ENCODE data around the gene CBLB. TPM values are rescaled to one million over a fixed set of nuclear protein-coding genes. Genes with fewer than 3 reads are reported as not detected.

CBLB gene
- total and polyA plus RNA-seq, 10 donors: 13.8 to 138 (median 67.5) TPM

DNA sequence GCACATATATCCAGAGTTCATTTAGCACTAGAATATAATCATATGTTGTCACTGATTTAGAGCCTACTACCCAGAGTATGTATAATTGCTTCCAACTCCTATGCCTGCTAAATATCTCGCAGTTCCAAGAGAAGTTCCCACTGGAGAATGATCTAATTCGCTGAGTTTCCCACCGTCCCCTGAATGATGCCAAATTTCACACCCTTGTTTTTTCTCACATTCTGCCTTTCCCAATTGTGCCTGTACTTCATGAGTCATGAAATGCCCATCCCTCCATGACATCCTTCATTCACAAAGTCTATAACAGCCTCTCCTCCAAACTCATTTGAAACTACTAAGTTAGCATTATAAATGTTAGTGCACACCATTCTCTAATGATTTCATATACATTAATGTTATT lies 177.2 kb downstream of the CBLB start:
- intact Hi-C loops (cut with DNase I; ENCODE audit: low total_unique reads): loop anchor here (5.0 kb wide), 1 partner anchor 916 kb away; no protein-coding TSS in a partner anchor
- H3K27ac ChIP-seq: no peak overlapping the region
- H3K4me3 ChIP-seq: no peak overlapping the region
- peaks cover 0 to 36% (median 7%) of the 10 kb centered on the region in 6 donors for H3K36me3 ChIP-seq
- no peak for DNase-seq
- 87 to 99% (median 95%) methylated on average over 3 of the region's 3 CpGs for WGBS, 5 donors
- peaks cover 0 to 26% (median 1%) of the 10 kb centered on the region in 6 donors for H3K4me1 ChIP-seq
- no peak for TF ChIP-seq POLR2AphosphoS5 (IDR thresholded peaks at IDR 0.05)
- no peak for TF ChIP-seq POLR2A (IDR thresholded peaks at IDR 0.05)
- TF ChIP-seq, protein P1, sequence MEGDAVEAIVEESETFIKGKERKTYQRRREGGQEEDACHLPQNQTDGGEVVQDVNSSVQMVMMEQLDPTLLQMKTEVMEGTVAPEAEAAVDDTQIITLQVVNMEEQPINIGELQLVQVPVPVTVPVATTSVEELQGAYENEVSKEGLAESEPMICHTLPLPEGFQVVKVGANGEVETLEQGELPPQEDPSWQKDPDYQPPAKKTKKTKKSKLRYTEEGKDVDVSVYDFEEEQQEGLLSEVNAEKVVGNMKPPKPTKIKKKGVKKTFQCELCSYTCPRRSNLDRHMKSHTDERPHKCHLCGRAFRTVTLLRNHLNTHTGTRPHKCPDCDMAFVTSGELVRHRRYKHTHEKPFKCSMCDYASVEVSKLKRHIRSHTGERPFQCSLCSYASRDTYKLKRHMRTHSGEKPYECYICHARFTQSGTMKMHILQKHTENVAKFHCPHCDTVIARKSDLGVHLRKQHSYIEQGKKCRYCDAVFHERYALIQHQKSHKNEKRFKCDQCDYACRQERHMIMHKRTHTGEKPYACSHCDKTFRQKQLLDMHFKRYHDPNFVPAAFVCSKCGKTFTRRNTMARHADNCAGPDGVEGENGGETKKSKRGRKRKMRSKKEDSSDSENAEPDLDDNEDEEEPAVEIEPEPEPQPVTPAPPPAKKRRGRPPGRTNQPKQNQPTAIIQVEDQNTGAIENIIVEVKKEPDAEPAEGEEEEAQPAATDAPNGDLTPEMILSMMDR (IDR thresholded peaks at IDR 0.05 in 8 of 11, conservative IDR thresholded peaks at IDR 0.05 in 3 of 11): no peak
- H3K27me3 ChIP-seq (replicated peaks in 1 of 7): no peaks in the 10 kb centered on the region
- no peaks in the 10 kb centered on the region for H3K9me3 ChIP-seq

DNA sequence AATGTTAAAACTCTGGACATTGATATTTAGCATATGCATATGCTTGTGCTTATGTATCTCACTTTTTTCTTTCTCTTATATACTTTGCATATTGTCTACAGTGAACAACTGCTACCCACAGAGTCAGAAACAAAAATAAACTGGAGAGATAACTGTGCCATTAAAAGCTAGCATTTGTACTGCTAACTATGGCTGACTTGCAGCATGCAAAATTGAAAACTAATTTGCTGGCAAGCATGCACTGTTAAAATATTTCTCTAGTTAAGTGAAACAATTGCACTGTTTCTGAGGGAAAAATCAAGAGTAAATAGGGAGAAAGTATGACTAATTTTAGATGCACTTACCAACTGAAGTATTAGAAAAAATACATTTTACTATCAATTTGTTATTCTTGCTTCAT lies 177.8 kb downstream of the CBLB start:
- Histone ChIP-seq H3K9me3 (no peaks in the 10 kb centered on the region), H3K36me3 (peaks cover 0 to 36% (median 7%) of the 10 kb centered on the region in 6 donors), H3K4me3 (no peak overlapping the region), H3K4me1 (peaks cover 0 to 32% (median 4%) of the 10 kb centered on the region in 6 donors), H3K27me3 (replicated peaks in 1 of 7) (no peaks in the 10 kb centered on the region), H3K27ac (no peak overlapping the region)
- DNase-seq: no peak
- TF ChIP-seq, protein P1 (IDR thresholded peaks at IDR 0.05 in 8 of 11, conservative IDR thresholded peaks at IDR 0.05 in 3 of 11): no peak
- no peak for TF ChIP-seq POLR2A (IDR thresholded peaks at IDR 0.05)
- no peak for TF ChIP-seq POLR2AphosphoS5 (IDR thresholded peaks at IDR 0.05)
- intact Hi-C loops (cut with DNase I; ENCODE audit: low total_unique reads): loop anchor here (5.0 kb wide), 1 partner anchor 916 kb away; no protein-coding TSS in a partner anchor

DNA sequence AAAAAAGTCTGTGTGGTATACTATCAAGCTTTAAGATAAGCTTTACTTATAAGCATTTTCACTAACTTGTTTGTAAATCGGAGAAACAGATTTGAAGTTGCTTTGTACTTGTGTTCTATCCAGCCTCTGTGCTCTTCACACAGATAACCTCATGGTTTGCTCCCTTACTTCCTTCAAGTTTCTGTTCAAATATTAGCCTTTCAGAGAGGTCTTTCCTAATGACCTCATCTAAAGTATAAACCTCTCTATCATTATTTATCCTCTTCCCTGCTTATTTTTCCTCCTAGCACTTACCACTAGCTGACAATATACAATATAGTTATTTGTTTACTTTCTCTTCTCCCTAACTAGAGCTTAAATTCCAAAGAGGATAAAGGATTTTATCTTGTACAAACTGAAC lies 180.0 kb downstream of the CBLB start:
- Histone ChIP-seq H3K27ac (no peak overlapping the region), H3K27me3 (replicated peaks in 1 of 7) (no peaks in the 10 kb centered on the region), H3K4me3 (no peak overlapping the region), H3K36me3 (peaks cover 0 to 51% (median 9%) of the 10 kb centered on the region in 6 donors), H3K4me1 (peaks cover 0 to 33% (median 5%) of the 10 kb centered on the region in 6 donors), H3K9me3 (no peaks in the 10 kb centered on the region)
- intact Hi-C loops (cut with DNase I; ENCODE audit: low total_unique reads): no loop called here
- TF ChIP-seq, protein P1 (IDR thresholded peaks at IDR 0.05 in 8 of 11, conservative IDR thresholded peaks at IDR 0.05 in 3 of 11): no peak
- TF ChIP-seq POLR2AphosphoS5 (IDR thresholded peaks at IDR 0.05) (no peak), POLR2A (IDR thresholded peaks at IDR 0.05) (no peak)
- WGBS, 5 donors: 88 to 97% (median 94%) methylated on average over 1 of the region's 1 CpG
- DNase-seq: no peak

DNA sequence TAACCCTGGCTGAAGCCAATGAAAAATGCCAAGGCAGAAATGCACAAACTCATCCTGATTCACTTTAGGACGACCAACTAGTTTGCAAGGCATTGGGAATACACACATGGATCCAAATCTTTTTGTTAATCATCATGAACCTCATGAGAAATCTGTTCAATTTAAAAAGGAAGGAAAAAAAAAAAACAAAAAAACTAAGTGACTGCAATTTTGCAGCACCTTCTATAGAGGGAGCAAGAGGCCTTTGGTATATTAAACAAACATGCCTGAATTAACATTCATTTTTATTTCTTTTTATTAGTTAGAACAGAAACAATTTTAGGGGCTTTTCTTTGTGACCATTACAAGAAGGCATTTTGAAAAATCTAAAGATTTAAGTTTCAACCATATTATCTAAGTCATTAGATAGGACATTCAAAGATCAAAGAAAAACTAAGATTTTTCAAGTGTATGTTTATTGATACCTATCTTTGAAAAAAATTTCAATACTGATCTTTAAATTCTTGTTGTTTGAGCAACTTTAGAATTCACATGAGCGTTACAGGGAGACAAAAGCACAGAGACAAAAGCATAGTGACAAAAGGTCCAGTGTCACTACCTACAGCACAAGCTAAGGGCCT lies 182.4 kb downstream of the CBLB start:
- Histone ChIP-seq H3K36me3 (peaks cover 0 to 51% (median 11%) of the 10 kb centered on the region in 6 donors), H3K27me3 (replicated peaks in 1 of 7) (no peaks in the 10 kb centered on the region), H3K27ac (no peak overlapping the region), H3K4me1 (peaks cover 0 to 33% (median 5%) of the 10 kb centered on the region in 6 donors), H3K4me3 (no peak overlapping the region), H3K9me3 (no peaks in the 10 kb centered on the region)
- 29 to 51% (median 40%) methylated on average over 2 of the region's 2 CpGs for WGBS, 5 donors
- no peak for TF ChIP-seq POLR2A (IDR thresholded peaks at IDR 0.05)
- TF ChIP-seq, protein P1 (IDR thresholded peaks at IDR 0.05 in 8 of 11, conservative IDR thresholded peaks at IDR 0.05 in 3 of 11): peak; percentile 46 to 83 (median 71)
- no peak for DNase-seq
- intact Hi-C loops (cut with DNase I; ENCODE audit: low total_unique reads): no loop called here
